Activated T-helper 17 cell treated with anti-CD3 and anti-CD28 coated beads, Interleukin-2, amount 50 U/mL, for 72 hours (primary cell): ENCODE results near the gene PSMB5. TPM values are rescaled to one million over a fixed set of nuclear protein-coding genes. Genes with fewer than 3 reads are reported as not detected.
A peak's percentile ranks its signal among the peaks of the same experiment; 100 is the strongest.

Experiments used
- ATAC-seq: fragments of 150-1000 bp; cut with Tn5 transposase; replicated peaks from 2 replicates; pipeline ENCODE4 v1.10.0; 2021; ENCODE audit warnings: mild to moderate bottlenecking, moderate library complexity
- H3K27ac Mint-ChIP-seq: one replicate; pipeline ENCODE4 v1.8.0; 2022; ENCODE audit warnings: mixed read lengths
- H3K27me3 Mint-ChIP-seq: one replicate; pipeline ENCODE4 v1.8.0; 2022; ENCODE audit warnings: mixed read lengths
- H3K36me3 Mint-ChIP-seq: one replicate; pipeline ENCODE4 v1.8.0; 2022; ENCODE audit warnings: low read depth, mild to moderate bottlenecking, mixed read lengths
- H3K4me1 Mint-ChIP-seq: one replicate; pipeline ENCODE4 v1.8.0; 2022; ENCODE audit warnings: mixed read lengths
- H3K4me3 Mint-ChIP-seq: one replicate; pipeline ENCODE4 v1.8.0; 2022; ENCODE audit warnings: mild to moderate bottlenecking, mixed read lengths
- H3K9me3 Mint-ChIP-seq: one replicate; pipeline ENCODE4 v1.8.0; 2022; ENCODE audit warnings: mixed read lengths
- total RNA-seq, 2 donors: library from RNA; stranded (reverse); gene quantifications; one replicate each; pipeline ENCODE4 v1.2.3, GENCODE V29; 2022

Gene PSMB5
- total RNA-seq, 2 donors from 2014 or later = 85.8 to 151 TPM

DNA sequence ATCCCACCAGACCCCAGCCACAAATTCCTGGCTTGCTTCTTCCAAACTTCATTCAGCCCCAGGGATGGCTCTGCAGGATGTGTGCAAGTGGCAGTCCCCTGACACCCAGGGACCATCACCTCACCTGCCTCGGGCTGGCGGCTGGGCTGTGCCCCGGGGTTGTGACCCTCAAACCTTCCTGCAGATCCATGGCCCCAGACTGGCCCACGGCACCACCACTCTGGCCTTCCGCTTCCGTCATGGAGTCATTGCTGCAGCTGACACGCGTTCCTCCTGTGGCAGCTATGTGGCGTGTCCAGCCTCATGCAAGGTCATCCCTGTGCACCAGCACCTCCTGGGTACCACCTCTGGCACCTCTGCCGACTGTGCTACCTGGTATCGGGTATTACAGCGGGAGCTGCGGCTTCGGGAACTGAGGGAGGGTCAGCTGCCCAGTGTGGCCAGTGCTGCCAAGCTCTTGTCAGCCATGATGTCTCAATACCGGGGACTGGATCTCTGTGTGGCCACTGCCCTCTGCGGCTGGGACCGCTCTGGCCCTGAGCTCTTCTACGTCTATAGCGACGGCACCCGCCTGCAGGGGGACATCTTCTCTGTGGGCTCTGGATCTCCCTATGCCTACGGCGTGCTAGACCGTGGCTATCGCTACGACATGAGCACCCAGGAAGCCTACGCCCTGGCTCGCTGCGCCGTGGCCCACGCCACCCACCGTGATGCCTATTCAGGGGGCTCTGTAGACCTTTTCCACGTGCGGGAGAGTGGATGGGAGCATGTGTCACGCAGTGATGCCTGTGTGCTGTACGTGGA is 7.7 kb upstream of the PSMB5 start, which contains the start of gene PSMB11:
Gene PSMB11 (plus strand): TSS at position 51 of the 804 bp plus-strand sequence. CDS start 14 bp downstream, at position 65.
- no peak within 1 kb of the TSS for H3K4me3 Mint-ChIP-seq
- no peaks in the 10 kb centered on the region for H3K27me3 Mint-ChIP-seq
- no peaks in the 10 kb centered on the region for H3K4me1 Mint-ChIP-seq
- no peak for ATAC-seq
- H3K36me3 Mint-ChIP-seq = no peaks in the 10 kb centered on the region
- no peaks in the 10 kb centered on the region for H3K9me3 Mint-ChIP-seq
- no peak within 1 kb of the TSS for H3K27ac Mint-ChIP-seq

DNA sequence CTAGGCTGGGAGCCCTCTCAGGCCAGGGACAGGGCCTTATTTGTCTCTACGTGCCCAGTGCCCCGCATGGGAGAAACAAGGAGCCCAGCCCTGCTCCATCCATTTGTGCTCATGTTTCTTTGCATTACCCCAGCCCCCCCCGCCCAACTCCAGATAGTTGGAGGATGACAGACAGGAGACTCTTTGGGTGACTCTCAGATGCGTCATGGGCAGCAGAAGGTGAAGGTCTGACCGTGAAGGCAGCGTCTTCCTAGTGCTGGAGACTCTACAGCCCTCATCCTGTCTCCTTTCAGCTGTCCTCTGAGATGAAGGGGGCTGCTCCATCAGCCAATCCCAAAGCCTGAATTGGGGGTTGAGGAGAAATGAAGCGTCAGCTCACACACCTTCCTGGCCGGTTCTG is 7.0 kb upstream of the PSMB5 start:
- no peaks in the 10 kb centered on the region for H3K9me3 Mint-ChIP-seq
- no peak overlapping the region for H3K27ac Mint-ChIP-seq
- ATAC-seq = no peak
- no peaks in the 10 kb centered on the region for H3K4me1 Mint-ChIP-seq
- H3K36me3 Mint-ChIP-seq = no peaks in the 10 kb centered on the region
- no peaks in the 10 kb centered on the region for H3K27me3 Mint-ChIP-seq
- no peak overlapping the region for H3K4me3 Mint-ChIP-seq

DNA sequence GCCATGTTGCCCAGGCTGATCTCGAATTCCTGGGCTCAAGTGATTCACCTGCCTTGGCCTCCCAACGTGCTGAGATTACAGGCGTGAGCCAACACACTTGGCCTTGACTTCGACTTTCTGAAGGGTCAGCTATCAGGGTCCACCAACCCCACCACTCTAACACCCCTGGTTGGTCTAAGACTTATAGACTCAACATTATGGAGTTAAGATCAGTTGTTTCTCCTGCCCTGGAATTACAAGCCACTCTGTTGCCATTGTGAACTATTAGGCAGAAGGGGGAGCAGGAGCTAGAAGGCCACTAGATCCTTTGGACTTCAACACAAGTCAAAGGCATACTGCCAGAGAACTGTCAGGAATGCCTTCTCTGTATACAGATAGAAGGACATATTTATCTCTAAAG is 5.4 kb upstream of the PSMB5 start:
- ATAC-seq = no peak
- no peak overlapping the region for H3K27ac Mint-ChIP-seq
- peaks cover 4% of the 10 kb centered on the region for H3K9me3 Mint-ChIP-seq
- H3K27me3 Mint-ChIP-seq = no peaks in the 10 kb centered on the region
- no peaks in the 10 kb centered on the region for H3K36me3 Mint-ChIP-seq
- H3K4me1 Mint-ChIP-seq = peaks cover 7% of the 10 kb centered on the region
- no peak overlapping the region for H3K4me3 Mint-ChIP-seq

DNA sequence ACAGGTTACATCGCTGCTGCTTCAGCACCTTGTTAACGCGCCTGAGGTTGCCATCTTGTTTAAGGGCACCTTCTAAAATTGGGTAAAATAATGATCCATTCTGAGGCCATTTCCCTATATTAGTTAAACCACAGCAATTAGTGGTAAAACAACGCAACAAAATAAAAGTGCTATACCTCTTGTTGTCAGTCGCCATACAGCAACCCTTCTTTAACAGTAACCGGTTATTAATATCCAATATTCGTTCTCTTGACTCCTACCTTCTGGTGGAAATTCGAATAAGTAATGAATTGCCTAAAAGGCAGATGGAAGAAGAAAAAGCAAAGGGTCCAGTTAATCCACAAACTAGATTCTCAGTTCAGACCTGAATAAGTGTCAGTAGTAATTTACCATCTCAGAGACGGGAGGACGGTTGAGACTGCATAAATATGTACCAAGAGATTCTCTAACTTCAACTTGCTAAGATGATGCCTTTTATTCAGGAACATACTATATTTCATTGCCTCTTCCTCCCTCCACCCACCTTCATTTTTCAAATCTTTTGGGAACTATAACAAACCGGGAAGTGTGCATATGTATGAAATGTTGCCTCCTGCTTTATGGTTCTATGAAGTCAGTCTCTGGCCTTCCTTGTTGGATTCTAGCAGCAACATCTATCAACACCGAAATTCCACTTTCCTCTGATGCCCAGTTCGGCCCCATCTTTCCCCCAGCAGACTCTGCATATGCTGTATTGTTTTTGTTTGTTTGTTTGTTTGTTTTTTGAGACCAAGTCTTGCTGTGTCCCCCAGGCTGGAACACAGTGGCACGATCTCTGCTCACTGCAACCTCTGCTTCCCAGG is 824 bp upstream of the PSMB5 start:
- Mint-ChIP-seq H3K27me3 (no peaks in the 10 kb centered on the region), H3K36me3 (peaks cover 42% of the 10 kb centered on the region), H3K9me3 (peaks cover 4% of the 10 kb centered on the region), H3K4me3 (peak overlapping the region; percentile 80), H3K27ac (peak overlapping the region; percentile 96), H3K4me1 (peaks cover 21% of the 10 kb centered on the region)
- ATAC-seq = no peak

DNA sequence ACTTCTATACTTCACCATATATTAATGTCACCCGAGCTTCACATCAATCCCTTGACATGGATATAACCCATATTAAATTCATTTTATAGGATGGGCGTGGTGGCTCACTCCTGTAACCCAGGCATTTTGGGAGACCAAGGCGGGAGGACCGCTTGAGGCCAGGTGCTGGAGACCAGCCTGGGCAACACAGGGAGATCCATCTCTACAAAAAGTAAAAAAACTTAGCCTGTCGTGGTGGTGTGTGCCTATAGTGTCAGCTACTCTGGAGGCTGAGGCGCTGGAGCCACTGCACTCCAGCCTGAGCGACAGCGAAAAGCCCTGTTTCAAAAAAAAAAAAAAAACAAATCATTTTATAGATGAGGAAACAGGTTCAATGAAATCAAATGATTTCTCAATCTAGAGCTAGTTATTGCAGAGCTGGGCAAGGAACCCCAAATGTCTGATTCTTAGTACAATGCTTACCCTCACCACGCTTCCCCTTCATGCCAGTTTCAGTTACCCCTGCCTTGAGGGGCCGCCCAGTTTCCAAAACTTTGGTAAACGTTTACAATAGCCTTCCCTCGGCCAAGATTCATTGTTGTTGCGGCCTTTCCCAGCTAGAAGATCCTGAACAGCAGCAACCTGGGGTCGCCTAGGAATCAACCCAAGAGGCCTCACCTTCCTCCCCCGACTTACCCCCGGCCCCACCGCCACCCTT is 751 bp downstream of the PSMB5 start:
- peak overlapping the region; percentile 96 for H3K27ac Mint-ChIP-seq
- peaks cover 4% of the 10 kb centered on the region for H3K9me3 Mint-ChIP-seq
- H3K4me1 Mint-ChIP-seq = peaks cover 27% of the 10 kb centered on the region
- ATAC-seq = no peak
- no peaks in the 10 kb centered on the region for H3K27me3 Mint-ChIP-seq
- H3K36me3 Mint-ChIP-seq = peaks cover 53% of the 10 kb centered on the region
- H3K4me3 Mint-ChIP-seq = peak overlapping the region; percentile 80

DNA sequence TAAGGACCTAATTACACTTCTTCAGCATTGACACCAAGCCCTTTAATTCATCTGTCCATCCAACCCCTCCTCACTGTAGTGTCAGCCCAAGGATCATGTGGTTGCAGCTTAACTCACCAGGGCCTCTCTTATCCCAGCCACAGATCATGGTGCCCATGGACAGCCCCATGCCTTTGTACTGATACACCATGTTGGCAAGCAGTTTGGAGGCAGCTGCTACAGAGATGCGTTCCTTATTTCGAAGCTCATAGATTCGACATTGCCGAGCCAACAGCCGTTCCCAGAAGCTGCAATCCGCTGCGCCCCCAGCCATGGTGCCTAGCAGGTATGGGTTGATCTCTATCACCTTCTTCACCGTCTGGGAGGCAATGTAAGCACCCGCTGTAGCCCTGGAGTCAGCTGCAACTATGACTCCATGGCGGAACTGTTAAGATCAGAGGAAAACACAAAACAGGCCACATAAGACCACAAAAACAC is 1.4 kb downstream of the PSMB5 start:
- Mint-ChIP-seq H3K9me3 (peaks cover 4% of the 10 kb centered on the region), H3K27me3 (no peaks in the 10 kb centered on the region), H3K36me3 (peaks cover 60% of the 10 kb centered on the region), H3K4me1 (peaks cover 32% of the 10 kb centered on the region), H3K4me3 (peak overlapping the region; percentile 80), H3K27ac (peak overlapping the region; percentile 96)
- no peak for ATAC-seq

DNA sequence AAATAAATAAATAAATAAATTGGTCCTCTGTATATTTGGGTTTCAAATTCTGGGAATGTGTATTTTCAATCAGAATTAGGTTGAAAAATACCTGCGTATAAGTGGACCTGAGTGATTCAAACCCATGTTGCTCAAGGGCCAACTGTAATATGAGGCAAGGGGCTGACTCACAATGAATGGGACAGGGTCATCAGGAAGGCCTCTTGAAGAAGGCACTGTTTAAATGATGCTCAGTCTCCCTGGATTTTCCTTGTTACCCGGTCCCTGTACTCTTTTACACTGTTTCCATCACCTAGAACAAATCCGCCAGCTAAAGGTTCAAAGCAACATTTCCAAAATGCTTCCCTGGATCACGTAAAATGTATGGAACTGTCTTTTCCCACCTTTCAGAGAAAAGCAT is 3.8 kb downstream of the PSMB5 start:
- peak overlapping the region; percentile 61 for H3K27ac Mint-ChIP-seq
- H3K36me3 Mint-ChIP-seq = peaks cover 82% of the 10 kb centered on the region
- peaks cover 4% of the 10 kb centered on the region for H3K9me3 Mint-ChIP-seq
- no peaks in the 10 kb centered on the region for H3K27me3 Mint-ChIP-seq
- no peak for ATAC-seq
- peak overlapping the region; percentile 26 for H3K4me3 Mint-ChIP-seq
- H3K4me1 Mint-ChIP-seq = peaks cover 32% of the 10 kb centered on the region

DNA sequence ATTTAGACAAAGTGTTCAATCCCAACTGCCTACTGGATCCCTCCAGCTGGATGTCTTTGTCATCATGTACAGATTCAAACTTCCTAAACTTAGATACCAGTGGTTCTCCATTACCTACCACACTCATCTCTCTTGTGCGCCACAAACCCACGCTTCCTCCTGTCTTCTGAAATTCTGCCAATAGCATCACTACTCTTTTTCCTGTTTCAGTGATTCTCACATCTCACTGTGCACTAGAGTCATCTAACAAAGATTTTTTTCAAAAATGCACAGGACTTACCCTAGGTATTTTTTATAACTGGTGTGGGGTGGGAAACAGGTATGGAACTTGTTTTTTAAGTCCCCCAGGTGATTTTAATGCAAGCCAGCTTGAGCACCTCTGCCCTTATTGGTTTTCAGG is 5.9 kb downstream of the PSMB5 start:
- peaks cover 93% of the 10 kb centered on the region for H3K36me3 Mint-ChIP-seq
- peak; percentile 90 for ATAC-seq
- peak overlapping the region; percentile 38 for H3K4me3 Mint-ChIP-seq
- no peaks in the 10 kb centered on the region for H3K9me3 Mint-ChIP-seq
- H3K27me3 Mint-ChIP-seq = no peaks in the 10 kb centered on the region
- H3K4me1 Mint-ChIP-seq = peaks cover 38% of the 10 kb centered on the region
- H3K27ac Mint-ChIP-seq = peak overlapping the region; percentile 65

DNA sequence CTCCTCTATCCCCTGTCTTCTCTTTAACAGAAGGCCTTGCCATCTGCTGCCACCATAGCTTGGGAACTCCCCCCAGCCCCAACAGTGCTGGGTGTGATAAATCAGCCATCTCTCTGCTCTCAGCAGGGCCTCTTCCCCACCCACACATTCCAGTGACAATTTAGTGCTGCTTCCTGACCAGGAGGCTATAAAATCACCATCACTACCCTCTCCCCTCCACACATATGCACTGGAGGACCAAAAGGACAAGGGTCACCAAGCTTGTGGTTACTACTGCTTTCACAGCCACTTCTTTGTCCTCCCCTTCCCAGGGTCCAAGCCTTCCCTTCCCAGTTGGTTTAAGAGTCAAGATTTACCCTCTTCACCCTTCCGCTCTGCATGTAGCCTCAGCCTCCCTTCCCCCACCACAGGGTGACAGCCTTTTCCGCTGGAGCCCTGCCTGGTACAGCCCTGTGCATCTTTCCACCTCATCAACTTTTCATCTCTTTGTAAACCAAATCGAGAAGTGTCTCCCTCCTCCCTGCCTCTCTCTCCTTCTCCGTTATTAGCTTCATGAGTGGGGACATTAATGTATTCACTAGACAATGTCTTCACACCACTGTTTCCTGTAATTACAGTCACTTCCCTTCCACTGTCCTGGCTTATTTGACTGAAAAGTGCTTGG is 9.4 kb downstream of the PSMB5 start:
- H3K4me3 Mint-ChIP-seq = peak overlapping the region; percentile 34
- no peaks in the 10 kb centered on the region for H3K27me3 Mint-ChIP-seq
- ATAC-seq = peak; percentile 57
- H3K9me3 Mint-ChIP-seq = no peaks in the 10 kb centered on the region
- peak overlapping the region; percentile 32 for H3K27ac Mint-ChIP-seq
- peaks cover 70% of the 10 kb centered on the region for H3K36me3 Mint-ChIP-seq
- H3K4me1 Mint-ChIP-seq = peaks cover 30% of the 10 kb centered on the region

DNA sequence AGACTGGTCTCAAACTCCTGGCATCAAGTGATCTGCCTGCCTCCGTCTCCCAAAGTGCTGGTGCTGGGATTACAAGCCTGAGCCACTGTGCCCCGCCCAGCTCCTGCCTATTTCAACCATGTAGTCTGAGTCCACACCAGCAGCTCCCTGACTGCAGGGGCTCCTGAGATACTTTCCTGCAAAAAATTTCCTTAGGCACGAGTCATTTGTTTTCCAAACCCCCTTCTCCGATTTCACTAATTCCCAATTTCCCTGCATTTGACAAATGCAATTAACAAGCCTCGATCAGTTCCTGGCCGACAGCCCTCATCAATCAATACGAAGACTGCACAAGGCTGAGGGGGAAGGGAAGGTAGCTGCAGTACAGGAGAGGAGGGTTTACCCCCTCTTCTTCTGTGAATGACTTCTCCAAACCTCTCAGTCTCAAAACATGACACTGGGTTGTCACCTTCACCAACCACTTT is 10.1 kb downstream of the PSMB5 start:
- peak; percentile 36 for ATAC-seq
- Mint-ChIP-seq H3K4me3 (no peak overlapping the region), H3K27ac (no peak overlapping the region), H3K9me3 (no peaks in the 10 kb centered on the region), H3K4me1 (peaks cover 30% of the 10 kb centered on the region), H3K27me3 (no peaks in the 10 kb centered on the region), H3K36me3 (peaks cover 69% of the 10 kb centered on the region)

DNA sequence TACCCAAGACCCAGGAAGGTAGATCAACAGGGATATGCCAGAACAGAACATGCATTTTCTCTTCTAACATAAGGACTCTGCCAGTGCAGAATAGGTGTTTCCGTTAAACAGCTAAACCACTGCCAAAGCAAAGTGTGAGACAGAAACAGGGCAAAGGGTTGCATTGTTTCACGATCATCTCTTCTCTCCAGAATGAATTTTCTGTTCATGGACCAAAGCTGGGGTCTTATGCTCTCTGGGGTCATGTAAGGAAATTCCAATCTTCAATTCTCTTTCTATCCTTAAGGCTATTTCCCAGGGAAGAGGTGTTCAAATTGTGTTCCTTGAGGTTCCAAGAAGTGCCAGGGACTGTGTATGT is 10.9 kb downstream of the PSMB5 start:
- Mint-ChIP-seq H3K36me3 (peaks cover 60% of the 10 kb centered on the region), H3K27ac (peak overlapping the region; percentile 79), H3K27me3 (no peaks in the 10 kb centered on the region), H3K4me3 (no peak overlapping the region), H3K9me3 (no peaks in the 10 kb centered on the region), H3K4me1 (peaks cover 22% of the 10 kb centered on the region)
- ATAC-seq = no peak

DNA sequence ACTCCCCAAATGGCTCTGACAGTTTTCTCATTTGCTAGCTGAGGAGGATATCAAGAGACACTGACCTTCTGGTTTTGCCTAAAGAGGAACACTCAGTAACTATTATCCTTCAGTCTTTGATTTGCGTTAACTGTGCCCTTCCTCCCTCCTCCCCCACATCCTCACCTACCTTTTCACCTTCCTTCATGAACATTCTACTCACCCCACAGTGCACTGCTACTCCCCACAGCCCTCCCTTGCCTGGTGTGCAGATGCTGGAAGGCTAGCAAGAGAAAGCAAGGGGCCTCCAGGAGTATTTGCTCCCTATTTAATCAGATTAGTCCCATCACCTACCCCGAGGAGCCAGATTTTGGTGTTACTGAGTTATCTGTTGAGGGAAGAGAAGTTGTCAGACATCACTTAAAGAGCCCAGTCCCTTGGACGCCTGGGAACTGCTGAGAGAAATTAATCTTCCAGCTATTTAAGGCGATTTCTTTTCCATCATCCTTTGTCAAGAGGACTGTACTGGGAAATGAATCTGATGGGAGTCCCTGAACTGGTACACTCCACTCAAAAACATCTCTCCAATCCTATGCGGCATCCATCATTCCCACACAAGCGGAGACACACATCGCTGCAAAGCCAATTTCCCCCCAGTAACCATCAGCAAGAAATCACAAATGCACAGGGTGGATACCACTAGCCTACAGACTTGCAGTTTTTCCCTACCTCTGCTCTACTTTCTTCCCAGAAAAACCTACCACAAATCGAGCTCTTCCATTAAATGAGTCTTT is 11.5 kb downstream of the PSMB5 start:
- no peak for ATAC-seq
- Mint-ChIP-seq H3K27ac (peak overlapping the region; percentile 79), H3K4me3 (no peak overlapping the region), H3K9me3 (no peaks in the 10 kb centered on the region), H3K4me1 (peaks cover 19% of the 10 kb centered on the region), H3K36me3 (peaks cover 54% of the 10 kb centered on the region), H3K27me3 (no peaks in the 10 kb centered on the region)

DNA sequence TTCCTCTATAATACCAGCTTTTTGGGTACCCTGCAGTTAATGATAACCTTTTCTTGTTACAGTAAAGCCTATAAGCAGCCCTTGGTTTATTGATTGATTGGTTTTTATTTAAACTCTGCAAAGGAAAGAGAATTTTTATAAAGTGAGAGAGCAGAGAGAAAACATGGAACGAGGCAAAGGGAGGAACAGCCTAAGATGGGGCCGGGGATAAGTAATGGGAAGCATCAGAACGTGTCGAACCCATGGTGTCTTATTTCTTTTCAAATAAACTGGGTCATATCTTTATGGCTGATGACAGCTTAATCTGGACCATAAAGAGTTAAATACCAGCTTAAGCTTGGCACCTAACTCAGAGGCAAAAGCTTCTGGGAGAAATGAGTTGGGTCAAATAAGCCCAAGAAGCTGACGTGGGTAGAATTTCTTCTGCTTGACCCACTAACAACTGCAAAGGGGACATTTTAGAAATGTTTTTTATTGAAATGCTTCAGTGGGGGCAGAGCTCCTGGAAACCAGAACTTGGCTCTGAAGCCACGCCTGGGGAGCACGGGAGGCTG is 12.7 kb downstream of the PSMB5 start:
- Mint-ChIP-seq H3K4me3 (no peak overlapping the region), H3K36me3 (peaks cover 43% of the 10 kb centered on the region), H3K27ac (no peak overlapping the region), H3K27me3 (no peaks in the 10 kb centered on the region), H3K9me3 (no peaks in the 10 kb centered on the region), H3K4me1 (peaks cover 19% of the 10 kb centered on the region)
- no peak for ATAC-seq
